ENCODE results near the gene TNS4. TPM values are rescaled to one million over a fixed set of nuclear protein-coding genes. Genes with fewer than 3 reads are reported as not detected.
A peak's percentile ranks its signal among the peaks of the same experiment; 100 is the strongest.

Gene TNS4
- total RNA-seq, 1 experiment from 2014 or later: 0.59 TPM

GRCh38 chr17:40490289-40490853 lies 11.1 kb downstream of the TNS4 start:
- Histone ChIP-seq H4K20me1 (ENCODE audit: control insufficient read depth, insufficient read depth, insufficient read length) (no peaks in the 10 kb centered on the region), H3K56ac (ENCODE audit: insufficient read length, low read depth, low read length) (no peak overlapping the region), H3K9me3 (ENCODE audit: control insufficient read depth, low read depth, low read length) (no peaks in the 10 kb centered on the region), H3K27me3 (ENCODE audit: insufficient read depth, low read length) (no peaks in the 10 kb centered on the region; the same call in 1 of the 2 replicates), H3K23ac (ENCODE audit: insufficient read length, low read depth, low read length) (no peak overlapping the region), H2AFZ (ENCODE audit: low read length) (no peak overlapping the region), H3K4ac (ENCODE audit: low read depth, low read length) (no peak overlapping the region), H3T11ph (ENCODE audit: low read length) (no peak overlapping the region), H3K14ac (ENCODE audit: insufficient read depth, low read length) (peak overlapping the region; percentile 71; the same call in 1 of the 2 replicates), H2BK15ac (ENCODE audit: low read depth, low read length) (no peak overlapping the region), H3K79me1 (ENCODE audit: insufficient read depth, low read depth, low read length, poor library complexity, severe bottlenecking) (no peaks in the 10 kb centered on the region), H4K91ac (ENCODE audit: insufficient read length, low read depth, low read length) (no peak overlapping the region), H3K9ac (ENCODE audit: extremely low read depth, insufficient read length, low read length) (no peak overlapping the region), H2BK20ac (ENCODE audit: low read depth, low read length, poor library complexity, severe bottlenecking) (no peak overlapping the region), H2BK5ac (ENCODE audit: insufficient read length, low read length) (no peak overlapping the region), H2BK12ac (ENCODE audit: insufficient read length, low read depth, low read length) (peak overlapping the region; percentile 51), H3K23me2 (ENCODE audit: insufficient read length, low read depth, low read length, poor library complexity, severe bottlenecking) (no peaks in the 10 kb centered on the region), H2AK5ac (ENCODE audit: insufficient read length, low read length) (no peak overlapping the region), H3K27ac (ENCODE audit: insufficient read length, low read depth, low read length) (peak overlapping the region; percentile 2), H3K79me2 (ENCODE audit: insufficient read depth, low read length) (no peaks in the 10 kb centered on the region), H3K4me1 (ENCODE audit: insufficient read depth, low read length) (peaks cover 6% of the 10 kb centered on the region), H4K5ac (ENCODE audit: insufficient read length, low read depth, low read length) (no peak overlapping the region), H2BK120ac (ENCODE audit: low read depth, low read length, poor library complexity, severe bottlenecking) (no peak overlapping the region), H3K18ac (ENCODE audit: insufficient read length, low read depth, low read length) (peak overlapping the region; percentile 64), H4K8ac (replicated peaks; ENCODE audit: insufficient read length, low read depth, low read length) (no peak overlapping the region), H3K4me2 (ENCODE audit: insufficient read depth, insufficient read length, low read length) (peak overlapping the region; percentile 7)
- TF ChIP-seq CTCF (conservative IDR thresholded peaks at IDR 0.05): no peak
- DNase-seq: peak; percentile 86
- peaks cover 47 to 53% of the 10 kb centered on the region in 2 experiments for H3K4me1 Mint-ChIP-seq
- H3K27ac Mint-ChIP-seq: peak overlapping the region; percentile 81 to 93 (median 83); a peak in 6 of 7 replicates
- H3K36me3 Mint-ChIP-seq (ENCODE audit: insufficient read depth in 1 of 3, low read depth in 3 of 3): no peaks in the 10 kb centered on the region
- H3K27me3 Mint-ChIP-seq (ENCODE audit: low read depth): peaks cover 6% of the 10 kb centered on the region
- no peaks in the 10 kb centered on the region for H3K9me3 Mint-ChIP-seq
- peak overlapping the region; percentile 5 to 58; a peak in 3 of 5 replicates for H3K4me3 Mint-ChIP-seq
- WGBS (ENCODE audit: extremely low coverage, insufficient read length, low lambda C conversion rate): no CpG with 5 or more reads among the region's 5 CpGs
